PC-9 (cell line): ENCODE results near the gene TTC17. TPM values are rescaled to one million over a fixed set of nuclear protein-coding genes. Genes with fewer than 3 reads are reported as not detected.

Experiments used
- BruUV-seq: library from RNA; stranded (reverse); fragments of 400-500 nt; replicated peaks from 2 replicates; lab custom pipeline; 2021; lab: Mats Ljungman, UMichigan
- CTCF ChIA-PET: fragments of 300-600 bp; sonication (Branson Sonifier 250); formaldehyde crosslinking; loops from one replicate; lab custom pipeline; 2022; ENCODE audit warnings: antibody characterized with exemption; lab: Charles Lee
- POLR2A ChIA-PET: fragments of 300-600 bp; sonication (Branson Sonifier 250); formaldehyde crosslinking; loops from one replicate; lab custom pipeline; 2022; ENCODE audit warnings: antibody characterized with exemption; ENCODE audit not compliant: unreplicated experiment; lab: Charles Lee
- DNase-seq, 2 experiments: peaks; one replicate each; pipeline versions ENCODE4 v3.0.0 to v3.0.0-alpha.2; 2015 to 2022; ENCODE audit warnings: mixed read lengths in 1 of 2
- H2AFZ ChIP-seq: fragments of 200-600 bp; sonication (generic); 2 replicates; pipeline ENCODE4 v1.8.1; 2017; ENCODE audit warnings: antibody characterized with exemption
- H3F3A ChIP-seq: fragments of 200-600 bp; sonication (generic); 2 replicates; pipeline ENCODE4 v1.8.1; 2017; ENCODE audit warnings: antibody characterized with exemption, mild to moderate bottlenecking, low read depth; ENCODE audit not compliant: insufficient read depth
- H3K27ac ChIP-seq: fragments of 200-600 bp; sonication (generic); 2 replicates; pipeline ENCODE4 v1.6.1; 2016; ENCODE audit warnings: mixed run types
- H3K27me3 ChIP-seq: fragments of 200-600 bp; sonication (generic); 2 replicates; pipeline ENCODE4 v1.6.1; 2016; ENCODE audit warnings: low read depth, mixed run types; ENCODE audit not compliant: insufficient read depth
- H3K36me3 ChIP-seq: fragments of 200-600 bp; sonication (generic); 2 replicates; pipeline ENCODE4 v1.6.1; 2016; ENCODE audit warnings: low read depth, mixed run types
- H3K4me1 ChIP-seq: fragments of 200-600 bp; sonication (generic); replicated peaks from 2 replicates; pipeline ENCODE4 v1.6.1; 2016; ENCODE audit warnings: mixed run types; ENCODE audit not compliant: insufficient read depth
- H3K4me2 ChIP-seq: fragments of 200-600 bp; sonication (generic); 2 replicates; pipeline ENCODE4 v1.6.1; 2017; ENCODE audit warnings: mixed run types
- H3K4me3 ChIP-seq: fragments of 200-600 bp; sonication (generic); 2 replicates; pipeline ENCODE4 v1.6.1; 2016; ENCODE audit warnings: mixed run types
- H3K79me2 ChIP-seq: fragments of 200-600 bp; sonication (generic); 2 replicates; pipeline ENCODE4 v1.6.1; 2017; ENCODE audit warnings: low read depth, mixed run types
- H3K9me2 ChIP-seq: fragments of 200-600 bp; sonication (generic); 2 replicates; pipeline ENCODE4 v1.8.1; 2017; ENCODE audit warnings: mild to moderate bottlenecking; ENCODE audit not compliant: insufficient read depth
- H3K9me3 ChIP-seq: fragments of 200-600 bp; sonication (generic); 2 replicates; pipeline ENCODE4 v1.8.1; 2016; ENCODE audit warnings: low read depth; ENCODE audit not compliant: insufficient read depth
- H4K20me1 ChIP-seq: fragments of 200-600 bp; sonication (generic); 2 replicates; pipeline ENCODE4 v1.8.1; 2017; ENCODE audit not compliant: insufficient read depth
- EZH2 ChIP-seq: fragments of 200-600 bp; sonication (generic); IDR thresholded peaks from 2 replicates; pipeline ENCODE4 v1.8.0; 2017; ENCODE audit warnings: antibody characterized with exemption, low read depth
- intact Hi-C: fragments of 100-400 bp; cut with micrococcal nuclease; formaldehyde crosslinking; loops from one replicate; pipeline ENCODE4 v1.10.0; 2022; ENCODE audit not compliant: unreplicated experiment
- total RNA-seq: library from RNA; stranded (reverse); gene quantifications from 2 replicates; pipeline ENCODE4 v1.2.3, GENCODE V29; 2021
- TF ChIP-seq, protein P1 (sequence below): fragments of 200-600 bp; sonication (generic); conservative IDR thresholded peaks from 2 replicates; pipeline ENCODE4 v1.6.1; 2017; ENCODE audit warnings: mixed run types, antibody characterized with exemption, mild to moderate bottlenecking, moderate library complexity

Gene TTC17
- total RNA-seq, 1 experiment from 2014 or later, result 81.0 TPM

DNA sequence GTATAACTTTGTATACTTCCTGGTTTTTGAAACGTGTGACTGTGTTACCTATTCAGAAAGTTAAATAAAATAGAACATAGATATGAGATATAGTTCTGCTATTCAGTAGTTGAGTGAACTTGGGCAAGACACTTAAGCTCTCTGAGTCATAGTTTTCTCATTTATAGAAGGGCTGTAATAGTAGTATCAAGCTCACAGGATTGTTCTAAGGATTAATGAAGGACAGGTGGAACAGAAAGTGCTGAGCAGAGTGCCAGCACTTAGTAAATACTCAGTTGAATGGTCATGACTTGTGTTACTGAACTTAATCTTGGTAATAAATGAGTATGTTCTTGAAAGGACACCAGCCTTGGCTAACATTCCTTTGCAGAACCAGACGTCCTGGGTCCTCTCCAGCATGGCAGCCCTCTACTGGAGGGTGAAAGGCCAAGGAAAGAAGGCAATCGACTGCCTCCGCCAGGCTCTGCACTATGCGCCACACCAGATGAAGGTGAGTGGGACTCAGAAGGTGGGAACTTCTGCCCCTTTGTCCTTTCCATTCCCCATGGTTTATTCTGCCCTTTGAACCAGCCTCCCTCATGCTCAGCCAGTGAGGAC is 131.2 kb downstream of the TTC17 start:
- H3K4me1 ChIP-seq, result no peaks in the 10 kb centered on the region
- no peak overlapping the region for H3K4me3 ChIP-seq
- intact Hi-C loops, result no loop called here
- no peaks in the 10 kb centered on the region for H3K27me3 ChIP-seq
- H3F3A ChIP-seq, result no peaks in the 10 kb centered on the region
- H2AFZ ChIP-seq, result no peak overlapping the region
- ChIA-PET CTCF (no interaction called here), POLR2A (no interaction called here)
- no peaks in the 10 kb centered on the region; the same call in 1 of the 2 replicates for H3K9me2 ChIP-seq
- no peaks in the 10 kb centered on the region for H3K9me3 ChIP-seq
- H4K20me1 ChIP-seq, result no peaks in the 10 kb centered on the region
- no peak for DNase-seq
- no TSS peak for BruUV-seq
- no peaks in the 10 kb centered on the region for H3K79me2 ChIP-seq
- TF ChIP-seq EZH2, result no peak
- TF ChIP-seq, protein P1, sequence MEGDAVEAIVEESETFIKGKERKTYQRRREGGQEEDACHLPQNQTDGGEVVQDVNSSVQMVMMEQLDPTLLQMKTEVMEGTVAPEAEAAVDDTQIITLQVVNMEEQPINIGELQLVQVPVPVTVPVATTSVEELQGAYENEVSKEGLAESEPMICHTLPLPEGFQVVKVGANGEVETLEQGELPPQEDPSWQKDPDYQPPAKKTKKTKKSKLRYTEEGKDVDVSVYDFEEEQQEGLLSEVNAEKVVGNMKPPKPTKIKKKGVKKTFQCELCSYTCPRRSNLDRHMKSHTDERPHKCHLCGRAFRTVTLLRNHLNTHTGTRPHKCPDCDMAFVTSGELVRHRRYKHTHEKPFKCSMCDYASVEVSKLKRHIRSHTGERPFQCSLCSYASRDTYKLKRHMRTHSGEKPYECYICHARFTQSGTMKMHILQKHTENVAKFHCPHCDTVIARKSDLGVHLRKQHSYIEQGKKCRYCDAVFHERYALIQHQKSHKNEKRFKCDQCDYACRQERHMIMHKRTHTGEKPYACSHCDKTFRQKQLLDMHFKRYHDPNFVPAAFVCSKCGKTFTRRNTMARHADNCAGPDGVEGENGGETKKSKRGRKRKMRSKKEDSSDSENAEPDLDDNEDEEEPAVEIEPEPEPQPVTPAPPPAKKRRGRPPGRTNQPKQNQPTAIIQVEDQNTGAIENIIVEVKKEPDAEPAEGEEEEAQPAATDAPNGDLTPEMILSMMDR, result no peak
- no peak overlapping the region for H3K4me2 ChIP-seq
- H3K36me3 ChIP-seq, result 0 out of 2 replicates have a peak, but pooled peaks cover 12% of the 10 kb centered on the region
- no peak overlapping the region for H3K27ac ChIP-seq

DNA sequence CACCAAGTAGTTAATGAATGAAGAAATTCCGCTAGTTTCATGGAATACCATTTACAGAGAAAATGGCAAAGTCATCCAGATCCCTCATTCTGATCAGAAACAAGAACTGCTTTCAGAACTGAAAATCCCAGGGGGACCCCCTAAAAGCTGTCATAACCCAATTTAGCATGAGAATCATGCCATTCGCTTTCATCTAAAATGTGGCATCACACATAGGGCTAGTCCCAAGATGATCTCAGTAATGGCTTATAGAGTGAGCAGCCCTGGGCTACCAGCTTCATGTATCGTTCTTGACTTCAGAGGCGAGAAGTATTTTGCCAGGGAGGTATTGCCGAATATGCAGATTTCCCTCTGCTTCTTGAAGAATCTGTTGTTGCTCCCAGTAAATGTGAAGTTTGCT is 134.0 kb downstream of the TTC17 start:
- Histone ChIP-seq H3K79me2 (no peaks in the 10 kb centered on the region), H2AFZ (no peak overlapping the region), H3F3A (no peaks in the 10 kb centered on the region), H3K4me3 (no peak overlapping the region), H3K27ac (no peak overlapping the region), H3K4me2 (no peak overlapping the region), H3K9me3 (no peaks in the 10 kb centered on the region), H3K9me2 (no peaks in the 10 kb centered on the region), H3K36me3 (0 out of 2 replicates have a peak, but pooled peaks cover 12% of the 10 kb centered on the region), H4K20me1 (no peaks in the 10 kb centered on the region), H3K4me1 (no peaks in the 10 kb centered on the region), H3K27me3 (no peaks in the 10 kb centered on the region)
- TF ChIP-seq, protein P1, result no peak
- TF ChIP-seq EZH2, result no peak
- no TSS peak for BruUV-seq
- no peak for DNase-seq
- ChIA-PET POLR2A (no interaction called here), CTCF (no interaction called here)
- intact Hi-C loops, result no loop called here

DNA sequence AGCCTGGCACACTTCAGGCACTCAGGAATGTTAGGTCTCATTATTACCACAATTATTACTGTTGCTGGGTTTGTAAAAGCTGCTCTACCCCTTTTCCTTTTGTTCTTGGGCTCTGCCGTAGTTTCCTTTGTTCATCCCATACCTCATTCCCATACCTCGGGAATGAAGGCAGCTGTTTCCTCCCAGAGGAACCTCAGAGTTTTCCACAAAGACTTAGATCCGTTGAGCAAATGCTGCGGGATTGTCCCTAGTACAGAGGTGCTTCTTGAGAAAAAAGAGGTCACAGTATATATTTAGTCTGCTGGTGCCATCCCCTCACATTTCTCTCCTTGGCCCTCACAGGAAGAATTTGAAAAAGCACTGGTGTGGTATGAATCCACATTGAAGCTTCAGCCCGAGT is 134.7 kb downstream of the TTC17 start:
- Histone ChIP-seq H3K36me3 (0 out of 2 replicates have a peak, but pooled peaks cover 12% of the 10 kb centered on the region), H3K27ac (no peak overlapping the region), H2AFZ (no peak overlapping the region), H3K9me3 (no peaks in the 10 kb centered on the region), H3K9me2 (no peaks in the 10 kb centered on the region), H3K4me3 (no peak overlapping the region), H3F3A (no peaks in the 10 kb centered on the region), H4K20me1 (no peaks in the 10 kb centered on the region), H3K4me1 (no peaks in the 10 kb centered on the region), H3K4me2 (no peak overlapping the region), H3K27me3 (no peaks in the 10 kb centered on the region), H3K79me2 (no peaks in the 10 kb centered on the region)
- BruUV-seq, result no TSS peak
- ChIA-PET POLR2A (no interaction called here), CTCF (no interaction called here)
- no peak for DNase-seq
- TF ChIP-seq EZH2, result no peak
- TF ChIP-seq, protein P1, result no peak
- intact Hi-C loops, result no loop called here
